RWPE2 (cell line): Measurements from ENCODE around the gene CCDC8.
A peak's percentile ranks its signal among the peaks of the same experiment; 100 is the strongest.
"Not testable (repeated sequence)": the region's sequence is repeated elsewhere in the genome, so short reads cannot be mapped to it uniquely, and the experiment has no call there.

ENCODE experiments used
- ATAC-seq: fragments of 200-7000 bp; cut with Tn5 transposase; 3 replicates; pipeline ENCODE4 v1.9.1; 2021; ENCODE audit warnings: low read depth
- DNase-seq: peaks from one replicate; pipeline ENCODE4 v3.0.0-alpha.2; 2020; ENCODE audit warnings: low spot score
- H3K27ac ChIP-seq: fragments of 450-650 bp; 2 replicates; pipeline ENCODE4 v1.5.1; 2017; ENCODE audit warnings: mild to moderate bottlenecking; ENCODE audit not compliant: poor library complexity, severe bottlenecking
- H3K27me3 ChIP-seq: fragments of 250-450 bp; sonication (Bioruptor Pico); 2 replicates; pipeline ENCODE4 v1.5.1; 2021; ENCODE audit warnings: mild to moderate bottlenecking, moderate library complexity; ENCODE audit not compliant: insufficient read depth, poor library complexity, severe bottlenecking
- H3K36me3 ChIP-seq: fragments of 250-450 bp; sonication (Bioruptor Pico); 2 replicates; pipeline ENCODE4 v1.5.1; 2020; ENCODE audit warnings: low read depth, mild to moderate bottlenecking, moderate library complexity
- H3K4me1 ChIP-seq: fragments of 250-450 bp; sonication (Bioruptor Pico); 2 replicates; pipeline ENCODE4 v1.5.1; 2021; ENCODE audit warnings: mild to moderate bottlenecking, moderate library complexity; ENCODE audit not compliant: insufficient read depth, poor library complexity, severe bottlenecking
- H3K4me3 ChIP-seq: fragments of 250-450 bp; sonication (Bioruptor Pico); 2 replicates; pipeline ENCODE4 v1.5.1; 2021; ENCODE audit warnings: mild to moderate bottlenecking, moderate library complexity; ENCODE audit not compliant: severe bottlenecking
- H3K9me3 ChIP-seq: fragments of 250-450 bp; sonication (Bioruptor Pico); 2 replicates; pipeline ENCODE4 v1.5.1; 2021; ENCODE audit warnings: mild to moderate bottlenecking, moderate library complexity; ENCODE audit not compliant: severe bottlenecking
- TF ChIP-seq, protein P1 (sequence below): fragments of 450-650 bp; IDR thresholded peaks from one replicate; pipeline ENCODE4 v1.5.1; 2017; ENCODE audit warnings: mild to moderate bottlenecking, moderate library complexity; ENCODE audit not compliant: poor library complexity, severe bottlenecking

The CCDC8 gene

DNA sequence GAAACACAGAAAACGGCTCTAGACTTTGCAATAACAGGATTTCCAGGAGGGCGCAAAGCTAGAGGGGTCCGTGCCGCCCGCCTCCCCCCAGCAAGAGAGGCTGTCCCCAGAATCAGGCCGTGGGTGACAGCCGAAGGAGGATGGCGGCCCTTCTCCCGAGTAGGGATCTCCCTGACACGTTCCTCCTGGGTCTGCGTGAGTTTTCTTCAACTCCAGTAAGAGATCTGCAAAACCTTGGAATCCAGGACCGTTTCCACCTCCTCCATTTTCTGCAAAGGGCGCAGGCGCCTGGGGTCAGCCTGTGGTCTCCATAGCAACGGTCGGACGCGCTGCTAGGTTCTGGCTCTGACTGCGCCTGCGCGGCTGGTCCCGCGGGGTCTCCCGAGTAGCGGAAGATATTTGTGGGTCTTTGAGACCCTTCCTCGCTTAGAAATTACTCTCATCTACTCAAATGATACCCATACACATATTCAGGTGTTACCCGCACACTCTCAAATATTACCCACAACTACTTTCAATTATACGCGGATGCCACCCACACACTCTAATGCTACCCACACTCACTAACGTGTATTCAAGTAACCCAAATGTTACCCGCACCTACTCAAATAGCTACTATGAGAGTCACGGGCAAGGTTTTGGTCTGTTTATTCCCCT lies 13.3 kb upstream of the CCDC8 start:
- Histone ChIP-seq H3K27ac (no peak overlapping the region), H3K27me3 (no peaks in the 10 kb centered on the region), H3K4me3 (peak overlapping the region; percentile 30)

DNA sequence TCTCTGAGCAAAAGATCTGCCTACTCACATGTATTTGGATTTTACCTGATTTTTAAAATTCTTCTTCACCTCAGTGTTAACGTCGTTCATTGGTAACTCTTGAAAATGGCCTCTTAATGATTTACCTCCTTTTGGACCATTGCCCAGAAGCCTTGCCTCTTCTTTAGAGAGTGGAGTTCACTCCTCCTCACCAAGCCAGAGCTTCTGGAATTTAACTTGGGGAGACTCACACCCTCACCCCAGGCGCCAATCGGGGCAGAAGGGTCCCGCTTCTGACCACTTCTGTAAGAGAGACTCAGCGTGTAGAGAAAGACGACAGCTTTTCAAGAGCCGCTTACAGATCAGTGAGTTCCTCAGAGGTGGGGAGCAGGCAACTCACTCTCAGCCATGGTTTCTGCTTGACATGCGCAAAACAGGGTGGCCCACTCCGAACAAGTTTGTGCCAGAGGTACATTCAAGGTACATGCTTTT lies 12.7 kb upstream of the CCDC8 start:
- H3K4me1 ChIP-seq: no peaks in the 10 kb centered on the region
- DNase-seq (no peak), ATAC-seq (peak; percentile 52; the same call in 2 of the 3 replicates)
- peak overlapping the region; percentile 30 for H3K4me3 ChIP-seq
- no peak overlapping the region for H3K27ac ChIP-seq
- H3K36me3 ChIP-seq: no peaks in the 10 kb centered on the region
- H3K27me3 ChIP-seq: no peaks in the 10 kb centered on the region
- H3K9me3 ChIP-seq: no peaks in the 10 kb centered on the region
- TF ChIP-seq, protein P1, sequence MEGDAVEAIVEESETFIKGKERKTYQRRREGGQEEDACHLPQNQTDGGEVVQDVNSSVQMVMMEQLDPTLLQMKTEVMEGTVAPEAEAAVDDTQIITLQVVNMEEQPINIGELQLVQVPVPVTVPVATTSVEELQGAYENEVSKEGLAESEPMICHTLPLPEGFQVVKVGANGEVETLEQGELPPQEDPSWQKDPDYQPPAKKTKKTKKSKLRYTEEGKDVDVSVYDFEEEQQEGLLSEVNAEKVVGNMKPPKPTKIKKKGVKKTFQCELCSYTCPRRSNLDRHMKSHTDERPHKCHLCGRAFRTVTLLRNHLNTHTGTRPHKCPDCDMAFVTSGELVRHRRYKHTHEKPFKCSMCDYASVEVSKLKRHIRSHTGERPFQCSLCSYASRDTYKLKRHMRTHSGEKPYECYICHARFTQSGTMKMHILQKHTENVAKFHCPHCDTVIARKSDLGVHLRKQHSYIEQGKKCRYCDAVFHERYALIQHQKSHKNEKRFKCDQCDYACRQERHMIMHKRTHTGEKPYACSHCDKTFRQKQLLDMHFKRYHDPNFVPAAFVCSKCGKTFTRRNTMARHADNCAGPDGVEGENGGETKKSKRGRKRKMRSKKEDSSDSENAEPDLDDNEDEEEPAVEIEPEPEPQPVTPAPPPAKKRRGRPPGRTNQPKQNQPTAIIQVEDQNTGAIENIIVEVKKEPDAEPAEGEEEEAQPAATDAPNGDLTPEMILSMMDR: no peak

More for the DNA sequence above, 13.3 kb upstream of the CCDC8 start:
- peak; percentile 81 for ATAC-seq
- Histone ChIP-seq H3K4me1 (no peaks in the 10 kb centered on the region), H3K36me3 (no peaks in the 10 kb centered on the region), H3K9me3 (no peaks in the 10 kb centered on the region)
- TF ChIP-seq, protein P1: no peak
- peak; percentile 80 for DNase-seq

DNA sequence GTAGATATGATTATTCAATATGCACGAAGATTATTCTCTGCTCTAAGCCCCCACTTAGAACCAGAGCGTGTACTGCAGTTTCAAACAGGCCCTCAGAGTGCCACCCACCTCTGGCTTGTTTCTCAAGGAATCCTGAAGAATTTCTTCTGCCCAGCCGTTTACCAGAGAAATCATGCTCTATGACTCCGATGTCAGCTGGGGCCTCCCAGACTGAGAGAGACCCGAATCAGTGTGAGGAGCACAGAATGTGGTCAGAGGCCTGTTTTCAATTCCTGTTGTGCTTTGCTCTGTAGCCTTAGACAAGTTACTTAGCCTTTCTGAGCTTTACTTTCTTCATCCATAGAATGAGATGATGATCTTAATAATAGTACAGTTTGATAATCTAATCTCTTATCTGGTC lies 9.8 kb upstream of the CCDC8 start:
- H3K36me3 ChIP-seq: no peaks in the 10 kb centered on the region
- no peaks in the 10 kb centered on the region for H3K4me1 ChIP-seq
- DNase-seq: no peak
- TF ChIP-seq, protein P1: no peak
- no peak overlapping the region for H3K27ac ChIP-seq
- no peak overlapping the region for H3K4me3 ChIP-seq
- no peaks in the 10 kb centered on the region for H3K27me3 ChIP-seq
- H3K9me3 ChIP-seq: no peaks in the 10 kb centered on the region
- ATAC-seq: no peak

DNA sequence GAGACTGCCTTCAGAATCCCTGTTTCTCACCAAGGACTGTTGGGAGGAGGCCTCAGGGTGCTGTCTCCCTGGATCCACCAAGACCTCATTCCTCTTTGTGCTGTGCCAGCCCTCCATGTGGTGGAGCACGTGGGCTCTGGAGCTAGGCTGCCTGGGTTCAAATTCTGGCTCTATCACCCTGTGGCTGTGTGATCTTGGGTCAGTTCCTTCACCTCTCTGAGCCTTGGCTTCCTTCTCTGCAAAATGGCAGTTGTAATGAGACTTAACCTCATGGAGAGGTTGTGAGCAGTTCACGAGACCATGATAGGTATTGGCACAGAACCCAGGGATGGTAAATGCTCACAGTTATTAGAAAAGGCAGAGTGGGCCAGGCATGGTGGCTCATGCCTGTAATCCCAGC lies 9.0 kb upstream of the CCDC8 start:
- H3K36me3 ChIP-seq: no peaks in the 10 kb centered on the region
- no peaks in the 10 kb centered on the region for H3K27me3 ChIP-seq
- H3K4me1 ChIP-seq: no peaks in the 10 kb centered on the region
- H3K4me3 ChIP-seq: no peak overlapping the region
- no peak for DNase-seq
- H3K9me3 ChIP-seq: no peaks in the 10 kb centered on the region
- TF ChIP-seq, protein P1: no peak
- no peak overlapping the region for H3K27ac ChIP-seq
- no peak for ATAC-seq

DNA sequence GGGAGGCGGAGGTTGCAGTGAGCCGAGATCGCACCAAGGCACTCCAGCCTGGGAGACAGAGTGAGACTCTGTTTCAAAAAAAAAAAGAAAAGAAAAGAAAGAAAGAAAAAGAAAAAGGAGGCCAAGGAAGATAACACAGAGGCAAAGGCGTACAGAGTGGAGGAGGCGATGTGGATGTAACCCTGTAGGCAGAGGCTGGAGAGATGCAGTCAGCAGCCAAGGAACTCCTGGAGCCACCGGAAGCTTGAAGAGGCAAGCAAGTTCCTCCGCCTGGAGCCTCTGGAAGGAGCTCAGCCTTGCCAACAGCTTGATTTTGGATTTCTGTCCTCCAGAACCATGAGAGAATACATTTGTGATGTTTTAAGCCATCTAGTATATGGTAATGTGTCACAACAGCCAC lies 6.7 kb upstream of the CCDC8 start:
- Histone ChIP-seq H3K4me3 (no peak overlapping the region), H3K9me3 (no peaks in the 10 kb centered on the region), H3K27me3 (no peaks in the 10 kb centered on the region), H3K36me3 (no peaks in the 10 kb centered on the region), H3K4me1 (peaks cover 7% of the 10 kb centered on the region), H3K27ac (no peak overlapping the region)
- no peak for ATAC-seq
- DNase-seq: no peak
- TF ChIP-seq, protein P1: no peak

DNA sequence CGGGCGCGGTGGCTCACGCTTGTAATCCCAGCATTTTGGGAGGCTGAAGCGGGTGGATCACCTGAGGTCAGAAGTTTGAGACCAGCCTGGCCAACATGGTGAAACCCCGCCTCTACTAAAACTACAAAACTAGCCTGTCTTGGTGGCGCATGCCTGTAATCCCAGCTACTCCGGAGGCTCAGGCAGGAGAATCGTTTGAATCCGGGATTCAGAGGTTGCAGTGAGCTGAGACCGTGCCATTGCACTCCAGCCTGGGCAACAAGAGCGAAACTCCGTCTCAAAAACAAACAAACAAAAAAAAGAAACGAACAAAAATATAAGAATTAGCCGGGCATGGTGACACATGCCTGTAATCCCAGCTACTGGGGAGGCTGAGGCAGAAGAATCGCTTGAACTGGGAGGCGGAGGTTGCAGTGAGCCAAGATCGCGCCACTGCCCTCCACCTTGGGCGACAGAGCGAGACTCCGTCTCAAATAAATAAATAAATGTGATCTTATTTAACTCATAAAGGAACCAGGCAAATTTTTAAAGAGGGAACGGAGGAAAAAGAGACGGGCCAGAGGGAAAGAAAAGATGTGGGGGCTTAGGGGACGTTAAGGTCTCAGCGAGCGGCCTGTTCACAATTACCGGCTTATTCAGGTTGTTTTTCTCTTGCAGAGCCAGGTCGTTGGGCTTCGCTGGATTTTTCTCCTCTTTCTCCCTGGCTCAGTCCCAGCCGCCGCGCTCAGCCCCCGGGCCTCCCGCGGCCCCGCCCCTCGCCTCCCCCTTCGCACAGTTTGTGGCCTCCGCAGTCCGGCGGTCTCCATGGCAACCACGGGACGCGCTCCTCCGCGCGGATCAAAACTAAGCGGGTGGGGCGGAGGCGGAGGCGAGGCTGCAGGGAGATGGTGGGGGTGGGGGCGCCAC lies 2.7 kb upstream of the CCDC8 start:
- ATAC-seq (peak; percentile 29), DNase-seq (peak; percentile 80)
- not testable (repeated sequence) for H3K4me1 ChIP-seq

DNA sequence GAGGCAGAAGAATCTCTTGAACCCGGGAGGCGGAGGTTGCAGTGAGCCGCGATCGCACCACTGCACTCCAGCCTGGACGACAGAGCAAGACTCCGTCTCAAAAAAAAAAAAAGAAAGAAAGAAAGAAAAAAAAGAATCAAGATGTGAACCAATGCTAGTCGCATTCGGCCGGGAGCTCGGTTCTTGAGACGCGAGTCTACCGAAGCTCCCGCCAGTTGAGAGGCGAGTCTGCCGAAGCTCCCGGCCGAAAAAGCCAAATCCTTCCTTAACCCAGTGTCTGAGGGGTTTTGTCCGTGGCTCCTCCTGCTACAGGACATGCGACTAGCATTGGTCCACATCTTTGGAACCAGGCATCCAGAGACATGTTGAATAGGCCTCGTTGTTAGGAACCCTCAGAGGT lies 1.5 kb upstream of the CCDC8 start:
- H3K27ac ChIP-seq, ATAC-seq: not testable (repeated sequence)

More for the DNA sequence above, 2.7 kb upstream of the CCDC8 start:
- not testable (repeated sequence) for H3K9me3 ChIP-seq, H3K27me3 ChIP-seq, H3K36me3 ChIP-seq, H3K27ac ChIP-seq
- H3K4me3 ChIP-seq: peak overlapping the region; percentile 20

More for the DNA sequence above, 1.5 kb upstream of the CCDC8 start:
- H3K4me1 ChIP-seq, DNase-seq, H3K27me3 ChIP-seq, H3K36me3 ChIP-seq, H3K4me3 ChIP-seq, H3K9me3 ChIP-seq: not testable (repeated sequence)
